Right lobe of liver (tissue), 6 donors: ENCODE results near the gene ZIC5. TPM values are rescaled to one million over a fixed set of nuclear protein-coding genes. Genes with fewer than 3 reads are reported as not detected.

Experiments used
- ATAC-seq, 4 donors: fragments of 200-7000 bp; cut with Tn5 transposase; one replicate each; pipeline ENCODE4 v1.9.1; 2020; ENCODE audit warnings: mild to moderate bottlenecking in 4 of 4, moderate library complexity in 4 of 4
- DNase-seq, 3 donors: peaks; one replicate each; pipeline ENCODE4 v3.0.0-alpha.2; 2020
- H3K27ac ChIP-seq, 3 donors: fragments of 200-600 bp; one replicate each; pipeline ENCODE4 v1.8.0; 2022
- H3K27me3 ChIP-seq, 2 donors: fragments of 200-600 bp; one replicate each; pipeline ENCODE4 v1.8.0; 2022
- H3K36me3 ChIP-seq, 4 donors: fragments of 200-600 bp; sonication (generic) in 1 of 4; one replicate each; pipeline versions ENCODE4 v1.5.1 to v1.8.0; 2017 to 2022; ENCODE audit warnings: control low read depth in 1 of 4
- H3K4me1 ChIP-seq, 4 donors: fragments of 200-600 bp; sonication (generic) in 1 of 4; one replicate each; pipeline versions ENCODE4 v1.5.1 to v1.8.0; 2017 to 2022; ENCODE audit warnings: control low read depth in 1 of 4
- H3K4me3 ChIP-seq, 3 donors: fragments of 200-600 bp; one replicate each; pipeline ENCODE4 v1.8.0; 2022
- H3K9me3 ChIP-seq, 4 donors: fragments of 200-600 bp; sonication (generic) in 1 of 4; one replicate each; pipeline versions ENCODE4 v1.5.1 to v1.8.0; 2017 to 2022; ENCODE audit warnings: control low read depth in 1 of 4
- CTCF ChIP-seq, 4 donors: fragments of 200-600 bp in 3 of 4; fragments of 450-650 bp in 1 of 4; IDR thresholded peaks; one replicate each; pipeline versions ENCODE4 v1.5.1 to v1.8.0; 2016 to 2022; ENCODE audit warnings: antibody characterized with exemption in 4 of 4, mild to moderate bottlenecking in 2 of 4
- POLR2A ChIP-seq: fragments of 450-650 bp; IDR thresholded peaks from one replicate; pipeline ENCODE4 v1.6.1; 2017; ENCODE audit warnings: antibody characterized with exemption, mild to moderate bottlenecking
- WGBS: methylation state at CpG from one replicate; pipeline ENCODE4 v1.1.6; 2018; ENCODE audit warnings: low coverage, low lambda C conversion rate; ENCODE audit not compliant: insufficient coverage; ENCODE audit errors: missing lambda C conversion rate; 5-methylcytosine and 5-hydroxymethylcytosine counted together
- intact Hi-C, 2 donors: fragments of 100-400 bp; cut with DNase I; formaldehyde crosslinking; loops; one replicate each; pipeline versions ENCODE4 v1.11.2 to v1.14.1; 2022
- total RNA-seq, 6 experiments: library from RNA; depleted of rRNA in 2 of 6; stranded (reverse); fragments of >200 nt in 2 of 6; fragmentation: NEBNext Ultra II Directional in 3 of 6; extraction: Animal tissue kit (Norgen Biotek cat#: 25700) in 3 of 6; gene quantifications; one replicate each; pipeline versions ENCODE4 v1.1.0 to v1.2.4, GENCODE V29; 2016 to 2023
- donor health status: DM: no; HTN: yes; CAD: no.
- donor health status: DM: no; HTN: no; CAD: no.
- donor health status: DM: no; HTN: no; CAD: no.
- donor health status: DM: no; HTN: yes; CAD: no.
- donor health status: DM: no; HTN: yes; CAD: no.

Gene ZIC5
- total RNA-seq, 6 experiments from 2014 or later, result not detected

DNA sequence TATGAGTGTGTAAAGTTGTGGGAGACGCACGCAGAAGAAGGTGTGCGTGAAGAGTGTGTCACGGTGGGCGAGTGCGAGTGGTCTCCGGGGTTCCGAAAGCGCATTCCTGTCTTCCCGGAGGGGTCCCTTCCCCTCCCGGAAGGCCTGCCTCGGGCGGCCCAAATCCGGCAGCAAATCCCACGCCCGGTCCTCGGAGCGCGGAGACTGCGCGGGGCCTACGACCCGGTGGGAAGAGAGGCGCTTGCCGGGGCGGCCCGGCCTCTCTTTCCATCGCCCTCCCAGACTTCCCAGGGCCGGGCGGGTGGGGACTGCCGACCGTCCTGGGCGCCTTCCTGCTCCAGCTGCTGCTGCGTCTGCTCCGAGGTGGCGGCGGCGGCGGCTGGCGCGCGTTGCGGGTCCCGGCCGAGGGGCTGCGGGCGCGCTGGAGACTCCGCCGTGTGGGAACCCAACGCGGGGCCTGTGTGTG lies 2.1 kb downstream of the ZIC5 start:
- TF ChIP-seq POLR2A (no peak), CTCF (IDR thresholded peaks at IDR 0.05) (no peak)
- ATAC-seq (no peak), DNase-seq (no peak)
- WGBS, result 9% methylated on average over 21 of the region's 52 CpGs
- intact Hi-C loops, result no loop called here
- H3K27ac ChIP-seq, result no peak overlapping the region
- peaks cover 14 to 88% of the 10 kb centered on the region in 2 donors for H3K27me3 ChIP-seq
- H3K9me3 ChIP-seq, result no peaks in the 10 kb centered on the region
- H3K4me3 ChIP-seq, result no peak overlapping the region
- H3K36me3 ChIP-seq, result no peaks in the 10 kb centered on the region
- H3K4me1 ChIP-seq, result peaks cover 0 to 32% (median 0%) of the 10 kb centered on the region in 4 donors

DNA sequence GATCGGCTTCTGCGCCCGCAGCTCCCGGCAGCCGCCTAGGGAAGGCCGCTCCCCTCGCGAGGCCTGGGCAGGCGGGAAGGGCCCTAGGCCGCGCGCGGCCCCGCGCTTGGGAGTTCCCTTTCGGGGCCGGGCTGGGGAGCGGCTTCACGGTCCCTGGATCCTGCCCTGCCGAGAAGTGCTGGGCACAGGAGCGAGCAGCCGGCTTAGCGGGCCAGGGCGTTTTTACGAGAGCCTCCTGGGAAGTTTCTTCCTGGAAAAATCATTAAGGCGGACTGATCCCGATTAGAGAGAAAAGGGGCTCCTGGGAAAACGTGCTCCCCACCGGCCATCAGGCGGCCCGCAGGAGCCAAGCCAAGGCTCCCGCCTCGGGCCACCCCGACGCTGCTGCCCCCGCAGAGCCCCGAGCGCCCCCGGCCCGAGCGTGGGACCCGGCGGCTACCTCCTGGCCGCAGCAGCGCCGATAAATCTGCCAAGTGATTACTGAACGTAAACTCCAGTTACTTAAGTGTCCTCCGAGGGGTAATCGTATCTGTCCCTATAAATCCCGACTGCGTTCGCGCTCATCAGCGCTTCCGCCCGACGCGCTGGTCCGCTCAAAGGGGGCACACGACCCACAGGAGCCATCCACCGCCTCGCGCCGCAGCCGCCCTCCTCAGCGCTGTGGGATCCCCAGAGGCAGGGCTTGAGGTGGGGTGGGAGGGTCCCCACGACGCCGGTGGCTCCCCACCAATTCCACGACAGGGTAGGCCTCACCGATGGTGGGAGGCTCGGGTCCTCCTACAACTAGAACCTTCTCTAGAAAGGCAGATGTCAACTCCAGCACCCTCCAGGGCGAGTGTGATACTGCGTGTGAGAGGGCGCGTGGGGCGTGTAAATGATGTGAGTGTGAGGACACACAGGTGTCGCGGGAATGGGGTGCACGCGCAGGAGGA lies 2.8 kb downstream of the ZIC5 start:
- H3K4me1 ChIP-seq, result peaks cover 0 to 32% (median 0%) of the 10 kb centered on the region in 4 donors
- peak; percentile 39 to 60 (median 54) for ATAC-seq
- no peak overlapping the region for H3K27ac ChIP-seq
- H3K4me3 ChIP-seq, result no peak overlapping the region
- no peak for DNase-seq
- no peaks in the 10 kb centered on the region for H3K36me3 ChIP-seq
- intact Hi-C loops, result no loop called here
- no peak for TF ChIP-seq POLR2A
- WGBS, result 10% methylated on average over 21 of the region's 81 CpGs
- peaks cover 14 to 85% of the 10 kb centered on the region in 2 donors for H3K27me3 ChIP-seq
- no peaks in the 10 kb centered on the region for H3K9me3 ChIP-seq

DNA sequence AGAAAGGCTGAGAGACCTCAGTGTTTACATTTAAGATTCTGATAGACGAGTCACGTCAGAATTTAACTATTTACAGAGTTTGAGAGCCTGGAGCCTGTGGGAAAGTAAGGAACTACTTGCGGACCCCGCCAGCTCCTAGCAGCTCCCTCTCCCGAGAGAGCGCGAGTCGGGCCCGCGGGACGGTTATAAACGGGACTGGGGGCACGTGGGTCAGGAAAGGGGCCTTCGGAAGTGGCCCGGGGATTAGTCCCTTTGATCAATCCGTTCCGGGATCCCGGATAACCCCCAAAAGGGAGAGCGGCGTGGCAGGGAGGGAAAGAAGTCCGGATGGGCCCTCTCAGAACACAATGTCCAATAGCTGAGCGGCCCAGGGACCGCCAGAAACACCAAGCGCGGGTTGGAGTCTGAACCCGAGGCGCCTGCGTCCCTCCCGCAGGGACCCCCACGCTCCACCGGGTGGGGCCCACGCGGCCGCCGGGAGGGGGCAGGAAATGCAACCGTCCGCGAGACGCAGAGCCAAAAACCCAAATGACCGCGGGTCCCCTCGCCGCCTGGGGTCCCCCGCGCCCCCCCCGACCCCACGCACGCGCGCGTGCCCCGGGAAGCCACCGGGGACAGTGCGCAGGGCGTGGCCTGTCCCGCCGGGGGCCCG lies 3.6 kb downstream of the ZIC5 start:
- intact Hi-C loops, result no loop called here

GRCh38 chr13:99967498-99967868 lies 4.1 kb downstream of the ZIC5 start:
- 67% methylated on average over 9 of the region's 9 CpGs for WGBS
- Histone ChIP-seq H3K27me3 (peaks cover 14 to 81% of the 10 kb centered on the region in 2 donors), H3K27ac (no peak overlapping the region), H3K4me1 (peaks cover 0 to 32% (median 0%) of the 10 kb centered on the region in 4 donors), H3K9me3 (no peaks in the 10 kb centered on the region), H3K36me3 (no peaks in the 10 kb centered on the region), H3K4me3 (no peak overlapping the region)
- intact Hi-C loops, result no loop called here
- DNase-seq (no peak), ATAC-seq (no peak)
- no peak for TF ChIP-seq POLR2A
- TF ChIP-seq CTCF (IDR thresholded peaks at IDR 0.05), result no peak

More for the DNA sequence above, 3.6 kb downstream of the ZIC5 start:
- WGBS, result 19% methylated on average over 18 of the region's 58 CpGs
- peaks cover 14 to 81% of the 10 kb centered on the region in 2 donors for H3K27me3 ChIP-seq
- H3K4me3 ChIP-seq, result no peak overlapping the region
- H3K36me3 ChIP-seq, result no peaks in the 10 kb centered on the region
- TF ChIP-seq POLR2A (no peak), CTCF (IDR thresholded peaks at IDR 0.05) (no peak)
- ATAC-seq (no peak), DNase-seq (no peak)
- H3K9me3 ChIP-seq, result no peaks in the 10 kb centered on the region
- no peak overlapping the region for H3K27ac ChIP-seq
- H3K4me1 ChIP-seq, result peaks cover 0 to 32% (median 0%) of the 10 kb centered on the region in 4 donors
